Activated naive CD4-positive, alpha-beta T cell treated with anti-CD3 and anti-CD28 coated beads for 36 hours (primary cell): ENCODE measurements around the gene LGALS3. TPM values are rescaled to one million over a fixed set of nuclear protein-coding genes. Genes with fewer than 3 reads are reported as not detected.

Experiments
- CTCF ChIA-PET: fragments of 350-600 bp; sonication (Branson Sonifier 250); formaldehyde crosslinking; loops from one replicate; lab custom pipeline; 2021; ENCODE audit warnings: antibody characterized with exemption; lab: Charles Lee
- DNase-seq: peaks from one replicate; pipeline ENCODE4 v3.0.0-alpha.2; 2020
- H3K27ac Mint-ChIP-seq: one replicate; pipeline ENCODE4 v1.8.0; 2021; ENCODE audit warnings: mild to moderate bottlenecking, mixed read lengths
- H3K27me3 Mint-ChIP-seq: one replicate; pipeline ENCODE4 v1.8.0; 2021; ENCODE audit warnings: low read depth, mixed read lengths
- H3K36me3 Mint-ChIP-seq: one replicate; pipeline ENCODE4 v1.8.0; 2021; ENCODE audit warnings: low read depth, mixed read lengths
- H3K4me1 Mint-ChIP-seq: one replicate; pipeline ENCODE4 v1.8.0; 2021; ENCODE audit warnings: low read depth, mixed read lengths
- H3K4me3 Mint-ChIP-seq: one replicate; pipeline ENCODE4 v1.8.0; 2021; ENCODE audit warnings: mild to moderate bottlenecking, moderate library complexity, mixed read lengths
- H3K9me3 Mint-ChIP-seq: one replicate; pipeline ENCODE4 v1.8.0; 2021; ENCODE audit warnings: mixed read lengths
- intact Hi-C: fragments of 100-400 bp; cut with micrococcal nuclease; formaldehyde crosslinking; loops from one replicate; pipeline ENCODE4 v1.15.1; 2023
- total RNA-seq, 2 experiments: library from RNA; stranded (reverse); gene quantifications; one replicate each; pipeline ENCODE4 v1.2.3, GENCODE V29; 2021

LGALS3 gene
- total RNA-seq, 2 experiments from 2014 or later, result 1.1 to 1.3 TPM

- no peak overlapping the region for H3K4me3 Mint-ChIP-seq
- no peaks in the 10 kb centered on the region for H3K27me3 Mint-ChIP-seq
- no peaks in the 10 kb centered on the region for H3K4me1 Mint-ChIP-seq
- H3K36me3 Mint-ChIP-seq, result peaks cover 27% of the 10 kb centered on the region
- no peak for DNase-seq
- H3K27ac Mint-ChIP-seq, result no peak overlapping the region
- no peaks in the 10 kb centered on the region for H3K9me3 Mint-ChIP-seq
- CTCF ChIA-PET, result no interaction called here
- intact Hi-C loops, result no loop called here
Observed at GRCh38 chr14:55180006-55180405, 51.0 kb downstream of the LGALS3 start.

- no peak for DNase-seq
- intact Hi-C loops, result no loop called here
- Mint-ChIP-seq H3K27ac (no peak overlapping the region), H3K4me1 (no peaks in the 10 kb centered on the region), H3K4me3 (no peak overlapping the region), H3K36me3 (peaks cover 27% of the 10 kb centered on the region), H3K9me3 (no peaks in the 10 kb centered on the region), H3K27me3 (no peaks in the 10 kb centered on the region)
- CTCF ChIA-PET, result no interaction called here
Observed at GRCh38 chr14:55180434-55180833, 51.4 kb downstream of the LGALS3 start.

- no peak overlapping the region for H3K4me3 Mint-ChIP-seq
- H3K27ac Mint-ChIP-seq, result no peak overlapping the region
- intact Hi-C loops, result no loop called here
- H3K36me3 Mint-ChIP-seq, result peaks cover 6% of the 10 kb centered on the region
- no peaks in the 10 kb centered on the region for H3K9me3 Mint-ChIP-seq
- DNase-seq, result no peak
- peaks cover 26% of the 10 kb centered on the region for H3K4me1 Mint-ChIP-seq
- CTCF ChIA-PET, result no interaction called here
- H3K27me3 Mint-ChIP-seq, result peaks cover 2% of the 10 kb centered on the region
Observed at GRCh38 chr14:55188686-55189295, 59.7 kb downstream of the LGALS3 start.

- Mint-ChIP-seq H3K4me3 (peak overlapping the region; percentile 99), H3K27ac (no peak overlapping the region), H3K36me3 (peaks cover 6% of the 10 kb centered on the region), H3K27me3 (peaks cover 2% of the 10 kb centered on the region), H3K4me1 (peaks cover 26% of the 10 kb centered on the region), H3K9me3 (no peaks in the 10 kb centered on the region)
- DNase-seq, result no peak
- intact Hi-C loops, result loop anchor here (1.0 to 5.0 kb wide), 6 partner anchors 80 to 389 kb away; partner anchors contain the start of genes ATG14, FBXO34, KTN1 and MAPK1IP1L
- CTCF ChIA-PET, result interaction anchor here (1.2 to 1.5 kb wide), 3 partner anchors 80 to 163 kb away, joined by 3 to 7 read pairs (median 3); partner anchors contain the start of gene FBXO34
Observed at GRCh38 chr14:55190906-55191202, 61.8 kb downstream of the LGALS3 start.

- DNase-seq, result peak; percentile 97
- peaks cover 26% of the 10 kb centered on the region for H3K4me1 Mint-ChIP-seq
- H3K27me3 Mint-ChIP-seq, result peaks cover 2% of the 10 kb centered on the region
- H3K27ac Mint-ChIP-seq, result peak within 1 kb of the TSS; percentile 89
- CTCF ChIA-PET, result interaction anchor here (0.6 to 1.5 kb wide), 5 partner anchors 79 to 628 kb away, joined by 3 to 7 read pairs (median 3); partner anchors contain the start of gene FBXO34
- H3K4me3 Mint-ChIP-seq, result peak within 1 kb of the TSS; percentile 99
- peaks cover 5% of the 10 kb centered on the region for H3K36me3 Mint-ChIP-seq
- intact Hi-C loops, result loop anchor here (1.0 to 5.0 kb wide), 7 partner anchors 80 to 389 kb away; partner anchors contain the start of genes ATG14, FBXO34, KTN1 and MAPK1IP1L
- H3K9me3 Mint-ChIP-seq, result no peaks in the 10 kb centered on the region
Observed at GRCh38 chr14:55191203-55192053, 62.4 kb downstream of the LGALS3 start, which contains the start of gene DLGAP5. DLGAP5 (minus strand) TSS chr14:55191585; CDS start chr14:55189179, 2,406 bp downstream.

- Mint-ChIP-seq H3K4me3 (peak overlapping the region; percentile 99), H3K4me1 (peaks cover 26% of the 10 kb centered on the region), H3K36me3 (peaks cover 2% of the 10 kb centered on the region), H3K9me3 (no peaks in the 10 kb centered on the region), H3K27ac (no peak overlapping the region), H3K27me3 (peaks cover 2% of the 10 kb centered on the region)
- CTCF ChIA-PET, result interaction anchor here (0.6 to 1.5 kb wide), 2 partner anchors 162 to 627 kb away, joined by 4 to 7 read pairs; no protein-coding TSS in a partner anchor
- intact Hi-C loops, result loop anchor here (1.0 to 5.0 kb wide), 2 partner anchors 162 to 220 kb away; partner anchors contain the start of gene ATG14
- DNase-seq, result no peak
Observed at GRCh38 chr14:55192054-55192621, 63.1 kb downstream of the LGALS3 start.

GRCh38 chr14:55194656-55195355 lies 65.8 kb downstream of the LGALS3 start:
- no peaks in the 10 kb centered on the region for H3K27me3 Mint-ChIP-seq
- no peak overlapping the region for H3K27ac Mint-ChIP-seq
- no peaks in the 10 kb centered on the region for H3K9me3 Mint-ChIP-seq
- CTCF ChIA-PET, result interaction anchor here (0.6 to 1.8 kb wide), 3 partner anchors 9 to 52 kb away, joined by 3 read pairs; no protein-coding TSS in a partner anchor
- peaks cover 16% of the 10 kb centered on the region for H3K4me1 Mint-ChIP-seq
- no peak overlapping the region for H3K4me3 Mint-ChIP-seq
- intact Hi-C loops, result loop anchor here (5.0 kb wide), 1 partner anchor 217 kb away; the partner anchor contains the start of gene ATG14
- no peak for DNase-seq
- peaks cover 2% of the 10 kb centered on the region for H3K36me3 Mint-ChIP-seq

Other genes with a start within 250 kb of the LGALS3 start
- gene GCH1, start 226.4 kb upstream of the LGALS3 start, total RNA-seq, result 10 to 100 TPM; 56.8 to 57.3 TPM
- gene WDHD1, start 102.2 kb upstream of the LGALS3 start, total RNA-seq, result 10 to 100 TPM; 61.1 to 62.9 TPM
- 10 to 100 TPM; 17.7 to 17.9 TPM for gene SOCS4, start 102.0 kb upstream of the LGALS3 start, total RNA-seq
- gene MAPK1IP1L, start 77.6 kb upstream of the LGALS3 start, total RNA-seq, result 10 to 100 TPM; 78.2 to 83.4 TPM
- 100 to 1,000 TPM; 117 to 120 TPM for gene DLGAP5, start 62.3 kb downstream of the LGALS3 start, total RNA-seq
- 10 to 100 TPM; 17.4 to 17.7 TPM for gene FBXO34, start 142.2 kb downstream of the LGALS3 start, total RNA-seq